ENCODE measurements around the gene FAH. TPM values are rescaled to one million over a fixed set of nuclear protein-coding genes. Genes with fewer than 3 reads are reported as not detected.
A peak's percentile ranks its signal among the peaks of the same experiment; 100 is the strongest.

The FAH gene
- total RNA-seq, 1 donor: 27.2 TPM

DNA sequence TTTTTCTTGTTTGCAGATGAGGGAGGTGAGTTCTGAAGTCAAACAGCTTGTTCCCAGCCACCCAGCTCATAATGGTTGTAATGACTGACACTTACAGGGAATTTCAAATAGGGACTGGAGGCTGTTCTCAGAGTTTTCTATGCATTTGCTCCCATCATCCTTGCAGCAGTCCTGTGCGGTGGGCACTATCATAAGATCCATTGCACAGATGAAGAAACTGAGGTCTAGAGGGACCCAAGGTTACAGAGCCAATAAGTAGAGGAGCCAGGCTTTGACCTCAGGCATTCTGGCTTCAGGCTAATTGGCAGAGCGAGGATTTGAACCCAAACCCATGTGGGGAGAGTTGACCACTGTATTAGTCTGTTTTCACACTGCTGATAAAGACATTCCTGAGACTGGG is 32.4 kb downstream of the FAH start:
- TF ChIP-seq, protein P1, sequence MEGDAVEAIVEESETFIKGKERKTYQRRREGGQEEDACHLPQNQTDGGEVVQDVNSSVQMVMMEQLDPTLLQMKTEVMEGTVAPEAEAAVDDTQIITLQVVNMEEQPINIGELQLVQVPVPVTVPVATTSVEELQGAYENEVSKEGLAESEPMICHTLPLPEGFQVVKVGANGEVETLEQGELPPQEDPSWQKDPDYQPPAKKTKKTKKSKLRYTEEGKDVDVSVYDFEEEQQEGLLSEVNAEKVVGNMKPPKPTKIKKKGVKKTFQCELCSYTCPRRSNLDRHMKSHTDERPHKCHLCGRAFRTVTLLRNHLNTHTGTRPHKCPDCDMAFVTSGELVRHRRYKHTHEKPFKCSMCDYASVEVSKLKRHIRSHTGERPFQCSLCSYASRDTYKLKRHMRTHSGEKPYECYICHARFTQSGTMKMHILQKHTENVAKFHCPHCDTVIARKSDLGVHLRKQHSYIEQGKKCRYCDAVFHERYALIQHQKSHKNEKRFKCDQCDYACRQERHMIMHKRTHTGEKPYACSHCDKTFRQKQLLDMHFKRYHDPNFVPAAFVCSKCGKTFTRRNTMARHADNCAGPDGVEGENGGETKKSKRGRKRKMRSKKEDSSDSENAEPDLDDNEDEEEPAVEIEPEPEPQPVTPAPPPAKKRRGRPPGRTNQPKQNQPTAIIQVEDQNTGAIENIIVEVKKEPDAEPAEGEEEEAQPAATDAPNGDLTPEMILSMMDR (IDR thresholded peaks at IDR 0.05; ENCODE audit: insufficient read depth, low read depth, low read length): no peak
- DNase-seq (ENCODE audit: low read depth): no peak
- H3K4me3 ChIP-seq (ENCODE audit: low read depth, low read length): no peak overlapping the region

DNA sequence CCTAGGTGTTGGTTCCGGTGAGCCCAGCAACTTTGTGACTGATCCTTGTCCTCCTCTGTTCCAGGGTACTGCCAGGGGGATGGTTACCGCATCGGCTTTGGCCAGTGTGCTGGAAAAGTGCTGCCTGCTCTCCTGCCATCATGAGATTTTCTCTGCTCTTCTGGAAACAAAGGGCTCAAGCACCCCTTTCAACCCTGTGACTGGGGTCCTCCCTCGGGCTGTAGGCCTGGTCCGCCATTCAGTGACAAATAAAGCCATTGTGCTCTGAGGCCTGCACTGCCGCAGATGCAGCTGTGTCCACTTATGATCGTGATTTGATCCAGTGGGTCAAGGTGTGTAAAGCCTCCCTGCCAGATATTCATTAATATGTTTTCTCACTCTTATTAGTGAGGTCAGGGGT is 33.3 kb downstream of the FAH start:
- TF ChIP-seq, protein P1 (IDR thresholded peaks at IDR 0.05; ENCODE audit: insufficient read depth, low read depth, low read length): no peak
- DNase-seq (ENCODE audit: low read depth): no peak
- no peak overlapping the region for H3K4me3 ChIP-seq (ENCODE audit: low read depth, low read length)

DNA sequence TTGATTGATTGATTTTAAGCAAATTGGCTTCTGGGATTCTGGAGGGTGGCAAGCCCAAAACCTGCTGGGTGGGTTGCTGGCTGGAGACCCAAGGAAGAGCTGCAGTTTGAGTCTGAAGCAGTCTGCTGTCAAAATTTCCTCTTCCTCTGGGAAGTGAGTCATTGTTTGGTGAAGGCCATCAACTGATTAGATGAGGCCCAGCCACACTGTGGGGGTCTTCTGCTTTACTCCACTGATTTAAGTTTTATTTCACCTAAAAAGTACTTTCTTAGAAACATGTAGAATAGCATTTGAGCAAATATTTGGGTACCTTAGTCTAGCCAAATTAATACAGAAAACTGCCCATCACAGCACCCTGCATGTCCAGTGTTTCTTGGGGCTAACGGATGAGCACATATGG is 33.8 kb downstream of the FAH start:
- DNase-seq (ENCODE audit: low read depth): no peak
- TF ChIP-seq, protein P1 (IDR thresholded peaks at IDR 0.05; ENCODE audit: insufficient read depth, low read depth, low read length): no peak
- no peak overlapping the region for H3K4me3 ChIP-seq (ENCODE audit: low read depth, low read length)

DNA sequence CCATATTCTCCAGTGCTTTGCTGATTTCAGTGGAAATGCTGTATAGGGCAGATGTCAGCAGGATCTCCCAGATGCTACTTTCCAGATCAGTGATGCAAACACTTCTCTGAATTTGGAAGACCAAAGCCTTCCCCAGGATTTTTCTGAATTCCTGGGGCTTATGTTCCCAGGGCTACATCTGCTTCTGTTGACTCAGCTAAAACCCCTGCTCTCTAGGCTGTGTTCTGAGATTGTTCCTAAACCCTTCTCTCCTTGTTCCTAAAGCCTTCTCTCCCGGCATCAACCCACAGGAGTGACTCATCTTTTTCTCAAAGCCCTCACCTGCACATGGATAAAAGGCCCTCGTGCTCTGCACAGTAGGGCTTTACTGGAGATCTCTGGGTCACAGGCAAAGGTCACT is 35.5 kb downstream of the FAH start:
- H3K4me3 ChIP-seq (ENCODE audit: low read depth, low read length): no peak overlapping the region
- TF ChIP-seq, protein P1 (IDR thresholded peaks at IDR 0.05; ENCODE audit: insufficient read depth, low read depth, low read length): no peak
- DNase-seq (ENCODE audit: low read depth): peak; percentile 55

DNA sequence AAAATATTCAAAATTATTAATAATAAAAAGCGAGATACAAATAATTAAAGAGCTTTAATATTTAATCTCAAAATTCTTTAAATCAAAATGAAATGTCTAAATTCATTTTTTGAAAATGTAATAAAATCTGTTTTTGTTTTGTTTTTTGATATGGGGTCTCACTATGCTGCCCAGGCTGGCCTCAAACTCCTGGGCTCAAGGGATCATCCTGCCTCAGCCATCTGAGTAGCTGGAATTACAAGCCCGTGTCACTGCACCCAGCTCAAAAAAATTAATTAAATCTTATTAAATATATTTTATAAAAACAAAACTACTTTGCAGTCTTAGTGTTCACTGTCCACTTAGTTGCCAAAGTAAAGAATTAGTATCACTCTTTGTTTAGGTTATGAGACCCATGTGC is 38.4 kb downstream of the FAH start:
- no peak for DNase-seq (ENCODE audit: low read depth)
- H3K4me3 ChIP-seq (ENCODE audit: low read depth, low read length): no peak overlapping the region
- TF ChIP-seq, protein P1 (IDR thresholded peaks at IDR 0.05; ENCODE audit: insufficient read depth, low read depth, low read length): no peak

DNA sequence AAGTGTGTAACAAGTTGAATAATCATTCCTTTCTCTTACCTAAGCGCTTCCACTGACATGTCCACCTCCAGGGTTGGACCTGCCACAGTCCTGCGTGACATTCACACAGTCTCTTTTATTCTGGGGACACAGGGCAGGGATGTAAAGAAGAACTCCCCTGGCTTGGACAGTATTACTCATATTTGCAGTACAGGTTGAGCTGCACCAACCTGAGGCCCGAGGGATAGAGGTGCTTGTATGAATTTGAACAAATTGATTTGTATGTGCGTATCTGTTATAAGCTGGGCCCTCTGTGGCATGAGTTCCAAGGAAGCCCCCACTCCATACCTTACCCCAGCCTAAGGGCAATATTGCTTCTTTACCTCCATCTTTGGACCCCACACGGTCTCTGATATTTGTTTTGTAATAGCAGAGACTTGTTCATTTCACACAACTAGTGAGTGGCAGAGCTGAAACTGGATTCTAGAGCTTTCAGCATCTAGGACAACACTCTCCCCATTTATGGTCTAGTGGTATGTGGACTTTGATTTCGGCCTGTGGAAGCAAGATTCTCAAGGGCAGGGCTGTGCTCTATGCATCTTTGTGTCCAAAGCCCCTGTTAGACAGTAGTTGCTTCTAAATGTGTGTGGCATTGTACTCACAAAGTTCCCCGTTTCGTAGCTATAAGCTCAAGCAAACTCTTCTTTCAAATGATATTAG is 39.2 kb downstream of the FAH start:
- TF ChIP-seq, protein P1 (IDR thresholded peaks at IDR 0.05; ENCODE audit: insufficient read depth, low read depth, low read length): no peak
- DNase-seq (ENCODE audit: low read depth): no peak
- H3K4me3 ChIP-seq (ENCODE audit: low read depth, low read length): no peak overlapping the region

DNA sequence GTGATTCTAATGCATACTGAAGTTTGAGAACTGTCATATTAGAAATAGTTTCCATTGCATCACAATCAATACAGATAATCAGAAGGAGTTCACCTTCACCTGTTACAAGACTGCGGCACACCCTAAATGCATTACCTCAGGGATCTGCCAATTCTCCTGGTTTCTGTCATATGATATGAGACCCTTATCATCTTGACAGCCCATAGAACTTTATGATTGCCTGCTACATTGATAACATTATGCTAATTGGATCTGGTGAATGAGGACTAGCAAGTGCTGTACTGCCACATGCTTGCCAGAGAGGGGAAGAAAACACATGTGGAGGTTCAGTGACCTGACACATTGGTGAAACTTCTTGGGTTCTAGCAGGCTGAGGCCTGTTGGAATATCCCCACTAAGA is 41.4 kb downstream of the FAH start:
- no peak overlapping the region for H3K4me3 ChIP-seq (ENCODE audit: low read depth, low read length)
- TF ChIP-seq, protein P1 (IDR thresholded peaks at IDR 0.05; ENCODE audit: insufficient read depth, low read depth, low read length): no peak
- DNase-seq (ENCODE audit: low read depth): no peak

All from fibroblast of villous mesenchyme (primary cell).